ENCODE results near the gene IL12A. TPM values are rescaled to one million over a fixed set of nuclear protein-coding genes. Genes with fewer than 3 reads are reported as not detected.

The IL12A gene
- total and polyA plus RNA-seq, 2 of the 8 experiments (the other 6 are each of a cell fraction or from before 2014, with no cell fraction given): 0.41 to 0.92 TPM

GRCh38 chr3:160016972-160017371, 28.3 kb downstream of the IL12A start (continued):
- no peak for TF ChIP-seq BRCA1 (IDR thresholded peaks at IDR 0.05; ENCODE audit: low read depth, low read length)
